Measurements from ENCODE around the gene SFT2D3. TPM values are rescaled to one million over a fixed set of nuclear protein-coding genes. Genes with fewer than 3 reads are reported as not detected.

Gene SFT2D3
- polyA plus RNA-seq, 1 donor from 2014 or later = 6.2 TPM

DNA sequence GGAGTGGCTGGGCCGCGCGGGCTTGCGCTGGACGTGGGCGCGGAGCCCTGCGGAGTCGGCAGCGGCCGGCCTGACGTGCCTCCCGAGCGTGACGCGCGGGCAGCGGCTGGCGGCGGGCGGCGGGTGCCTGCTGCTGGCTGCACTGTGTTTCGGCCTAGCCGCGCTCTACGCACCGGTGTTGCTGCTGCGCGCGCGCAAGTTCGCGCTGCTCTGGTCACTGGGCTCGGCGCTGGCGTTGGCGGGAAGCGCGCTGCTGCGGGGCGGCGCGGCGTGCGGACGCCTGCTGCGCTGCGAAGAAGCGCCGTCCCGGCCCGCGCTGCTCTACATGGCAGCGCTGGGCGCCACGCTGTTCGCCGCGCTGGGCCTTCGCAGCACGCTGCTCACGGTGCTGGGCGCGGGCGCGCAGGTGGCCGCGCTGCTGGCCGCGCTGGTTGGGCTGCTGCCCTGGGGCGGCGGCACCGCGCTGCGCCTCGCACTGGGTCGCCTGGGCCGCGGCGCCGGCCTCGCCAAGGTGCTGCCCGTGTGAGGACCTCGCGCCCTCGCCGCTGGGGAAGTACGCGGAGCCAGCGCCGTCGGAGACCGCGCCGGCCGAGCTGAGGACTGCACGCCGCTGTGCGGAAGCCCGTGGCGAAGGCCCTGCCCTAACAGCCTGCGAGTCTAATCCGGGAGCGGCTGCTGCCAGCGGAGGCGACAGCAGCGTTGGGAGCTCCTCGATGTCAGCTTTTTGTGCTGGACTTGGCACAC is 526 bp downstream of the SFT2D3 start:
- no peaks in the 10 kb centered on the region for H3K27me3 ChIP-seq (ENCODE audit: insufficient read depth, low read depth, low read length)
- peaks cover 10% of the 10 kb centered on the region for H3F3A ChIP-seq (ENCODE audit: insufficient read depth, low read length, poor library complexity, severe bottlenecking)
- H2AFZ ChIP-seq (ENCODE audit: low read depth, low read length) = no peak overlapping the region
- peak overlapping the region; percentile 82 for H3K4me2 ChIP-seq (ENCODE audit: low read length)
- peaks cover 20% of the 10 kb centered on the region for H3K79me2 ChIP-seq (replicated peaks; ENCODE audit: insufficient read depth, low read length)
- no peaks in the 10 kb centered on the region for H3K9me2 ChIP-seq (ENCODE audit: insufficient read depth, low read length)
- H4K20me1 ChIP-seq (ENCODE audit: insufficient read depth) = no peaks in the 10 kb centered on the region
- peak overlapping the region; percentile 80 for H3K9ac ChIP-seq (ENCODE audit: low read length)
- H3K27ac ChIP-seq (ENCODE audit: low read length) = peak overlapping the region; percentile 85
- H3K9me3 ChIP-seq (ENCODE audit: low read length) = no peaks in the 10 kb centered on the region
- H3K4me3 ChIP-seq (ENCODE audit: low read length) = peak overlapping the region; percentile 85
- TF ChIP-seq SMC3 (conservative IDR thresholded peaks at IDR 0.05; ENCODE audit: poor library complexity) (peak; percentile 25), TAF1 (IDR thresholded peaks at IDR 0.05; ENCODE audit: low read depth) (no peak), RAD21 (conservative IDR thresholded peaks at IDR 0.05) (peak; percentile 25), POLR2AphosphoS5 (IDR thresholded peaks at IDR 0.05) (peak; percentile 1), EP300 (conservative IDR thresholded peaks at IDR 0.05; ENCODE audit: poor library complexity, severe bottlenecking) (peak; percentile 52), MXI1 (conservative IDR thresholded peaks at IDR 0.05; ENCODE audit: poor library complexity, severe bottlenecking) (peak; percentile 88), EZH2 (IDR thresholded peaks at IDR 0.05; ENCODE audit: borderline replicate concordance, insufficient read depth, low read length, poor library complexity, severe bottlenecking) (no peak)
- TF ChIP-seq, protein P1, sequence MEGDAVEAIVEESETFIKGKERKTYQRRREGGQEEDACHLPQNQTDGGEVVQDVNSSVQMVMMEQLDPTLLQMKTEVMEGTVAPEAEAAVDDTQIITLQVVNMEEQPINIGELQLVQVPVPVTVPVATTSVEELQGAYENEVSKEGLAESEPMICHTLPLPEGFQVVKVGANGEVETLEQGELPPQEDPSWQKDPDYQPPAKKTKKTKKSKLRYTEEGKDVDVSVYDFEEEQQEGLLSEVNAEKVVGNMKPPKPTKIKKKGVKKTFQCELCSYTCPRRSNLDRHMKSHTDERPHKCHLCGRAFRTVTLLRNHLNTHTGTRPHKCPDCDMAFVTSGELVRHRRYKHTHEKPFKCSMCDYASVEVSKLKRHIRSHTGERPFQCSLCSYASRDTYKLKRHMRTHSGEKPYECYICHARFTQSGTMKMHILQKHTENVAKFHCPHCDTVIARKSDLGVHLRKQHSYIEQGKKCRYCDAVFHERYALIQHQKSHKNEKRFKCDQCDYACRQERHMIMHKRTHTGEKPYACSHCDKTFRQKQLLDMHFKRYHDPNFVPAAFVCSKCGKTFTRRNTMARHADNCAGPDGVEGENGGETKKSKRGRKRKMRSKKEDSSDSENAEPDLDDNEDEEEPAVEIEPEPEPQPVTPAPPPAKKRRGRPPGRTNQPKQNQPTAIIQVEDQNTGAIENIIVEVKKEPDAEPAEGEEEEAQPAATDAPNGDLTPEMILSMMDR (IDR thresholded peaks at IDR 0.05; ENCODE audit: poor library complexity, severe bottlenecking) = peak; percentile 58
- H3K36me3 ChIP-seq (ENCODE audit: insufficient read depth, low read length) = peaks cover 7% of the 10 kb centered on the region

DNA sequence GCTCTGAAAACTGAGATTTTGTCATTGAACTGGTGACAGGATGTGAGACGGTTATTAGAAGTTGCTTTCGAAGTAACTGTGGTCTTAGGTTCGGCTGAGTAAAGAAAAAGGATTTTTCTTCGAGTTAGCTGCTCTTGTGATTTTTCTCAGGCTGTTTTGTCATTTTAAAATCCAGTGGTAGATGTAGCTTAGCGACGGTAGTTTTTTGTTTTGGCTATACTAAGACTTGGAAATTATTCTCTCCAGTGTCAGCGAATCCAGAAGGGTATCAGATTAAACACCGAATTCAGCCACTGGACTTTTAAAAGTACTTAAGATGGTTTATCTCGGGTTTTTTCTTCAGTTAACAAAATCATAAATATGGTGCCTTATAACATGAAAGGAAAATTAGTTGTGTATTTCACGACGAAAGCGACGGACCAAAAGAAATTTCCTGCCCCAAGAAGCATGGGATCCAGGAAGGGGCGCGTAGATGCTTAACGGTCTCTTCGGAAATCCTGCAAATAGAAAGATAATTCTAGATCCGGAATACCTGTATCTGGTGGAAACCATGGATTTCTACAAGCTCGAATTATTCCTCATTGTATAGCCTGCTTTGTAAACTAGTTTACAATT is 1.2 kb downstream of the SFT2D3 start:
- H3K27me3 ChIP-seq (ENCODE audit: insufficient read depth, low read depth, low read length) = no peaks in the 10 kb centered on the region
- peak overlapping the region; percentile 85 for H3K27ac ChIP-seq (ENCODE audit: low read length)
- H3K9ac ChIP-seq (ENCODE audit: low read length) = peak overlapping the region; percentile 80
- TF ChIP-seq MXI1 (conservative IDR thresholded peaks at IDR 0.05; ENCODE audit: poor library complexity, severe bottlenecking) (no peak), TAF1 (IDR thresholded peaks at IDR 0.05; ENCODE audit: low read depth) (no peak), EP300 (conservative IDR thresholded peaks at IDR 0.05; ENCODE audit: poor library complexity, severe bottlenecking) (no peak), RAD21 (conservative IDR thresholded peaks at IDR 0.05) (no peak)
- TF ChIP-seq, protein P2, sequence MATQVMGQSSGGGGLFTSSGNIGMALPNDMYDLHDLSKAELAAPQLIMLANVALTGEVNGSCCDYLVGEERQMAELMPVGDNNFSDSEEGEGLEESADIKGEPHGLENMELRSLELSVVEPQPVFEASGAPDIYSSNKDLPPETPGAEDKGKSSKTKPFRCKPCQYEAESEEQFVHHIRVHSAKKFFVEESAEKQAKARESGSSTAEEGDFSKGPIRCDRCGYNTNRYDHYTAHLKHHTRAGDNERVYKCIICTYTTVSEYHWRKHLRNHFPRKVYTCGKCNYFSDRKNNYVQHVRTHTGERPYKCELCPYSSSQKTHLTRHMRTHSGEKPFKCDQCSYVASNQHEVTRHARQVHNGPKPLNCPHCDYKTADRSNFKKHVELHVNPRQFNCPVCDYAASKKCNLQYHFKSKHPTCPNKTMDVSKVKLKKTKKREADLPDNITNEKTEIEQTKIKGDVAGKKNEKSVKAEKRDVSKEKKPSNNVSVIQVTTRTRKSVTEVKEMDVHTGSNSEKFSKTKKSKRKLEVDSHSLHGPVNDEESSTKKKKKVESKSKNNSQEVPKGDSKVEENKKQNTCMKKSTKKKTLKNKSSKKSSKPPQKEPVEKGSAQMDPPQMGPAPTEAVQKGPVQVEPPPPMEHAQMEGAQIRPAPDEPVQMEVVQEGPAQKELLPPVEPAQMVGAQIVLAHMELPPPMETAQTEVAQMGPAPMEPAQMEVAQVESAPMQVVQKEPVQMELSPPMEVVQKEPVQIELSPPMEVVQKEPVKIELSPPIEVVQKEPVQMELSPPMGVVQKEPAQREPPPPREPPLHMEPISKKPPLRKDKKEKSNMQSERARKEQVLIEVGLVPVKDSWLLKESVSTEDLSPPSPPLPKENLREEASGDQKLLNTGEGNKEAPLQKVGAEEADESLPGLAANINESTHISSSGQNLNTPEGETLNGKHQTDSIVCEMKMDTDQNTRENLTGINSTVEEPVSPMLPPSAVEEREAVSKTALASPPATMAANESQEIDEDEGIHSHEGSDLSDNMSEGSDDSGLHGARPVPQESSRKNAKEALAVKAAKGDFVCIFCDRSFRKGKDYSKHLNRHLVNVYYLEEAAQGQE (IDR thresholded peaks at IDR 0.05; ENCODE audit: borderline replicate concordance) = no peak
- TF ChIP-seq, protein P1 (IDR thresholded peaks at IDR 0.05; ENCODE audit: poor library complexity, severe bottlenecking) = no peak
- H3K79me2 ChIP-seq (replicated peaks; ENCODE audit: insufficient read depth, low read length) = peaks cover 20% of the 10 kb centered on the region
- H2AFZ ChIP-seq (ENCODE audit: low read depth, low read length) = no peak overlapping the region
- peak overlapping the region; percentile 82 for H3K4me2 ChIP-seq (ENCODE audit: low read length)
- H3K36me3 ChIP-seq (ENCODE audit: insufficient read depth, low read length) = peaks cover 7% of the 10 kb centered on the region
- no peaks in the 10 kb centered on the region for H4K20me1 ChIP-seq (ENCODE audit: insufficient read depth)
- H3K9me2 ChIP-seq (ENCODE audit: insufficient read depth, low read length) = no peaks in the 10 kb centered on the region
- H3K4me3 ChIP-seq (ENCODE audit: low read length) = peak overlapping the region; percentile 85
- no peaks in the 10 kb centered on the region for H3K9me3 ChIP-seq (ENCODE audit: low read length)
- H3F3A ChIP-seq (ENCODE audit: insufficient read depth, low read length, poor library complexity, severe bottlenecking) = peaks cover 10% of the 10 kb centered on the region
